Gastrocnemius medialis (tissue), 4 donors: Measurements from ENCODE around the gene PTPRN2. TPM values are rescaled to one million over a fixed set of nuclear protein-coding genes. Genes with fewer than 3 reads are reported as not detected.
"Not testable (repeated sequence)": the region's sequence is repeated elsewhere in the genome, so short reads cannot be mapped to it uniquely, and the experiment has no call there.

Experiments used
- ATAC-seq, 2 donors: fragments of 150-250 bp; one replicate each; pipeline ENCODE4 v1.9.1; 2016
- DNase-seq, 2 donors: peaks; one replicate each; pipeline ENCODE4 v3.0.0-alpha.2; 2019
- H3K27ac ChIP-seq, 4 donors: fragments of 200-600 bp; sonication (generic); 1 replicate in 1 of 4; 2 replicates in 3 of 4; pipeline ENCODE4 v1.5.1; 2016 to 2018; ENCODE audit warnings: mild to moderate bottlenecking in 2 of 4, moderate library complexity in 1 of 4
- H3K27me3 ChIP-seq, 3 donors: fragments of 200-600 bp; sonication (generic) in 2 of 3; 1 replicate in 1 of 3; 2 replicates in 2 of 3; pipeline versions ENCODE4 v1.5.1 to v1.6.0; 2016 to 2019; ENCODE audit warnings: mild to moderate bottlenecking in 1 of 3, moderate library complexity in 1 of 3
- H3K36me3 ChIP-seq, 2 donors: fragments of 200-600 bp; sonication (generic) in 1 of 2; one replicate each; pipeline ENCODE4 v1.5.1; 2017 to 2018
- H3K4me1 ChIP-seq, 2 donors: fragments of 200-600 bp; sonication (generic) in 1 of 2; one replicate each; pipeline ENCODE4 v1.5.1; 2016 to 2017; ENCODE audit warnings: mild to moderate bottlenecking in 2 of 2
- H3K4me3 ChIP-seq, 4 donors: fragments of 200-600 bp; sonication (generic) in 3 of 4; 1 replicate in 1 of 4; 2 replicates in 3 of 4; pipeline ENCODE4 v1.5.1; 2016 to 2019; ENCODE audit warnings: mild to moderate bottlenecking in 2 of 4
- H3K9me3 ChIP-seq, 3 donors: fragments of 200-600 bp; sonication (generic) in 2 of 3; 1 replicate in 1 of 3; 2 replicates in 2 of 3; pipeline ENCODE4 v1.5.1; 2016 to 2019
- CTCF ChIP-seq, 5 experiments: fragments of 450-650 bp in 3 of 5; fragments of 200-600 bp in 2 of 5; sonication (generic) in 2 of 5; IDR thresholded peaks in 4 of 5; conservative IDR thresholded peaks in 1 of 5; 1 replicate in 4 of 5; 2 replicates in 1 of 5; pipeline ENCODE4 v1.5.1; 2016 to 2019; ENCODE audit warnings: antibody characterized with exemption in 5 of 5, mild to moderate bottlenecking in 3 of 5, moderate library complexity in 3 of 5
- POLR2A ChIP-seq, 2 donors: fragments of 450-650 bp; IDR thresholded peaks; one replicate each; pipeline ENCODE4 v1.6.1; 2017; ENCODE audit warnings: antibody characterized with exemption in 2 of 2, mild to moderate bottlenecking in 2 of 2, moderate library complexity in 2 of 2
- in situ Hi-C, 4 donors: fragments of 200-750 bp; cut with MboI; loops; one replicate each; pipeline versions ENCODE4 v1.15.0 to v1.8.0; 2017; ENCODE audit warnings: low sequenced_read_pairs in 4 of 4
- intact Hi-C: fragments of 100-400 bp; cut with DNase I; formaldehyde crosslinking; loops from one replicate; pipeline ENCODE4 v1.15.1; 2023; ENCODE audit warnings: low total_unique reads
- total RNA-seq, 4 donors: library from RNA; depleted of rRNA; stranded (reverse); fragments of >200 nt; gene quantifications; one replicate each; pipeline versions ENCODE4 v1.1.0 to v1.2.3, GENCODE V29; 2016

PTPRN2 gene
- total RNA-seq, 4 donors from 2014 or later, result 0.66 to 0.85 (median 0.81) TPM

GRCh38 chr7:158343936-158344455 lies 243.6 kb downstream of the PTPRN2 start:
- intact Hi-C loops, result no loop called here
- DNase-seq, result no peak
- TF ChIP-seq CTCF (IDR thresholded peaks at IDR 0.05 in 4 of 5, conservative IDR thresholded peaks at IDR 0.05 in 1 of 5) (no peak), POLR2A (IDR thresholded peaks at IDR 0.05) (no peak)

GRCh38 chr7:158343526-158343925 lies 244.1 kb downstream of the PTPRN2 start:
- TF ChIP-seq CTCF (IDR thresholded peaks at IDR 0.05 in 4 of 5, conservative IDR thresholded peaks at IDR 0.05 in 1 of 5), result no peak
- TF ChIP-seq POLR2A (IDR thresholded peaks at IDR 0.05), result no peak
- Histone ChIP-seq H3K36me3 (no peaks in the 10 kb centered on the region), H3K27ac (no peak overlapping the region), H3K4me3 (no peak overlapping the region), H3K4me1 (no peaks in the 10 kb centered on the region), H3K27me3 (no peaks in the 10 kb centered on the region), H3K9me3 (no peaks in the 10 kb centered on the region)
- intact Hi-C loops, result no loop called here
- in situ Hi-C loops, result no loop called here
- DNase-seq (no peak), ATAC-seq (no peak)

More at GRCh38 chr7:158343936-158344455, 243.6 kb downstream of the PTPRN2 start:
- H3K36me3 ChIP-seq, result no peaks in the 10 kb centered on the region
- no peaks in the 10 kb centered on the region for H3K27me3 ChIP-seq
- ATAC-seq, result no peak
- no peak overlapping the region for H3K4me3 ChIP-seq
- H3K9me3 ChIP-seq, result no peaks in the 10 kb centered on the region
- no peak overlapping the region for H3K27ac ChIP-seq
- no peaks in the 10 kb centered on the region for H3K4me1 ChIP-seq
- in situ Hi-C loops, result no loop called here

GRCh38 chr7:158341097-158341496 lies 246.5 kb downstream of the PTPRN2 start:
- ATAC-seq, H3K36me3 ChIP-seq, H3K27me3 ChIP-seq, DNase-seq, H3K9me3 ChIP-seq, H3K4me3 ChIP-seq, in situ Hi-C loops, intact Hi-C loops, H3K4me1 ChIP-seq, H3K27ac ChIP-seq: not testable (repeated sequence)

GRCh38 chr7:158336952-158337351 lies 250.7 kb downstream of the PTPRN2 start:
- intact Hi-C loops, in situ Hi-C loops, DNase-seq: not testable (repeated sequence)

GRCh38 chr7:158332516-158332915 lies 255.1 kb downstream of the PTPRN2 start:
- H3K36me3 ChIP-seq, H3K27me3 ChIP-seq, H3K9me3 ChIP-seq, in situ Hi-C loops, H3K27ac ChIP-seq, DNase-seq, ATAC-seq, H3K4me3 ChIP-seq, H3K4me1 ChIP-seq, intact Hi-C loops: not testable (repeated sequence)

More at GRCh38 chr7:158336952-158337351, 250.7 kb downstream of the PTPRN2 start:
- not testable (repeated sequence) for ATAC-seq, H3K27me3 ChIP-seq, H3K9me3 ChIP-seq, H3K36me3 ChIP-seq, H3K27ac ChIP-seq, H3K4me3 ChIP-seq, H3K4me1 ChIP-seq

- DNase-seq, intact Hi-C loops, in situ Hi-C loops, H3K27ac ChIP-seq, ATAC-seq, H3K9me3 ChIP-seq, H3K4me3 ChIP-seq, H3K27me3 ChIP-seq, H3K36me3 ChIP-seq, H3K4me1 ChIP-seq: not testable (repeated sequence)
These were observed 255.7 kb downstream of the PTPRN2 start for GRCh38 chr7:158331826-158332450.

GRCh38 chr7:158329686-158330085 lies 257.9 kb downstream of the PTPRN2 start:
- no peaks in the 10 kb centered on the region for H3K36me3 ChIP-seq
- ATAC-seq (no peak), DNase-seq (no peak)
- no peaks in the 10 kb centered on the region for H3K27me3 ChIP-seq
- no peak overlapping the region for H3K4me3 ChIP-seq
- no peaks in the 10 kb centered on the region for H3K9me3 ChIP-seq
- no peak for TF ChIP-seq POLR2A (IDR thresholded peaks at IDR 0.05)
- no peak for TF ChIP-seq CTCF (IDR thresholded peaks at IDR 0.05 in 4 of 5, conservative IDR thresholded peaks at IDR 0.05 in 1 of 5)
- no peaks in the 10 kb centered on the region for H3K4me1 ChIP-seq
- intact Hi-C loops, result no loop called here
- in situ Hi-C loops, result no loop called here
- H3K27ac ChIP-seq, result no peak overlapping the region
